CD4-positive, alpha-beta memory T cell (primary cell): ENCODE measurements around the gene PXDN. TPM values are rescaled to one million over a fixed set of nuclear protein-coding genes. Genes with fewer than 3 reads are reported as not detected.

ENCODE experiments used
- CTCF ChIA-PET: fragments of 350-600 bp; sonication (Branson Sonifier 250); formaldehyde crosslinking; loops from one replicate; lab custom pipeline; 2021; ENCODE audit warnings: inconsistent platforms; ENCODE audit not compliant: partially characterized antibody; lab: Charles Lee
- POLR2A ChIA-PET: fragments of 350-600 bp; sonication (Branson Sonifier 250); formaldehyde crosslinking; loops from one replicate; lab custom pipeline; 2021; ENCODE audit not compliant: partially characterized antibody; lab: Charles Lee
- DNase-seq, 5 donors: peaks; one replicate each; pipeline versions ENCODE4 v3.0.0 to v3.0.0-alpha.2; 2020 to 2022; ENCODE audit warnings: mixed read lengths in 1 of 5
- H3K27ac ChIP-seq: one replicate; pipeline ENCODE4 v1.7.0; 2013; ENCODE audit warnings: low read depth, low read length
- H3K27me3 ChIP-seq: 2 replicates; pipeline ENCODE4 v1.7.0; 2013; ENCODE audit warnings: mild to moderate bottlenecking, low read length, moderate library complexity; ENCODE audit not compliant: insufficient read depth
- H3K36me3 ChIP-seq: 2 replicates; pipeline ENCODE4 v1.7.0; 2013; ENCODE audit warnings: mild to moderate bottlenecking, low read length, moderate library complexity; ENCODE audit not compliant: insufficient read depth
- H3K4me1 ChIP-seq: 2 replicates; pipeline ENCODE4 v1.7.0; 2013; ENCODE audit warnings: mild to moderate bottlenecking, low read length, moderate library complexity; ENCODE audit not compliant: insufficient read depth
- H3K4me3 ChIP-seq, 2 donors: one replicate each; pipeline ENCODE4 v1.7.0; 2013; ENCODE audit warnings: low read length in 2 of 2, mild to moderate bottlenecking in 1 of 2
- H3K9me3 ChIP-seq, 2 donors: one replicate each; pipeline ENCODE4 v1.7.0; 2013; ENCODE audit warnings: low read length in 2 of 2, control low read depth in 1 of 2; ENCODE audit not compliant: control insufficient read depth in 1 of 2
- H3K27ac Mint-ChIP-seq, 7 donors: one replicate each; pipeline ENCODE4 v1.8.0; 2020 to 2021; ENCODE audit warnings: mixed read lengths in 7 of 7, mild to moderate bottlenecking in 6 of 7, inconsistent platforms in 3 of 7, moderate library complexity in 3 of 7
- H3K27me3 Mint-ChIP-seq, 2 donors: one replicate each; pipeline ENCODE4 v1.8.0; 2020 to 2021; ENCODE audit warnings: mixed read lengths in 2 of 2
- H3K36me3 Mint-ChIP-seq, 2 donors: one replicate each; pipeline ENCODE4 v1.8.0; 2020 to 2021; ENCODE audit warnings: mixed read lengths in 2 of 2, inconsistent platforms in 1 of 2, mild to moderate bottlenecking in 1 of 2
- H3K4me1 Mint-ChIP-seq, 4 donors: one replicate each; pipeline ENCODE4 v1.8.0; 2020 to 2021; ENCODE audit warnings: mixed read lengths in 4 of 4, mild to moderate bottlenecking in 1 of 4
- H3K4me3 Mint-ChIP-seq, 8 donors: one replicate each; pipeline ENCODE4 v1.8.0; 2020 to 2021; ENCODE audit warnings: mixed read lengths in 8 of 8, mild to moderate bottlenecking in 7 of 8, moderate library complexity in 6 of 8, inconsistent platforms in 3 of 8
- H3K9me3 Mint-ChIP-seq, 8 donors: one replicate each; pipeline ENCODE4 v1.8.0; 2020 to 2021; ENCODE audit warnings: mixed read lengths in 8 of 8, mild to moderate bottlenecking in 5 of 8, inconsistent platforms in 3 of 8, moderate library complexity in 1 of 8
- intact Hi-C: fragments of 100-400 bp; cut with micrococcal nuclease; formaldehyde crosslinking; loops from one replicate; pipeline ENCODE4 v1.15.1; 2023
- polyA plus RNA-seq, 2 donors: library from polyadenylated mRNA; unstranded; fragments of 300-500 nt; fragmentation: Illumina TruSeq; gene quantifications; one replicate each; pipeline ENCODE4 v1.2.3, GENCODE V29; 2021
- total RNA-seq, 2 experiments: library from RNA; stranded (reverse); gene quantifications; one replicate each; pipeline ENCODE4 v1.2.3, GENCODE V29; 2021

The PXDN gene
- total and polyA plus RNA-seq, 4 experiments from 2014 or later: 0.79 TPM; not detected in 3

- H3K36me3 Mint-ChIP-seq: no peaks in the 10 kb centered on the region
- no peaks in the 10 kb centered on the region for H3K9me3 Mint-ChIP-seq
- ChIA-PET POLR2A (no interaction called here), CTCF (no interaction called here)
- H3K27ac ChIP-seq: no peak overlapping the region
- peaks cover 8 to 11% of the 10 kb centered on the region in 2 donors for H3K27me3 Mint-ChIP-seq
- no peaks in the 10 kb centered on the region for H3K4me1 Mint-ChIP-seq
- H3K9me3 ChIP-seq: no peaks in the 10 kb centered on the region
- intact Hi-C loops: no loop called here
- H3K36me3 ChIP-seq: no peaks in the 10 kb centered on the region
- no peaks in the 10 kb centered on the region for H3K4me1 ChIP-seq
- no peak overlapping the region for H3K4me3 ChIP-seq
- no peak for DNase-seq
- H3K27me3 ChIP-seq: no peaks in the 10 kb centered on the region
- H3K27ac Mint-ChIP-seq: no peak overlapping the region
- no peak overlapping the region for H3K4me3 Mint-ChIP-seq
These were observed 135.3 kb downstream of the PXDN start for GRCh38 chr2:1609040-1609439.

- no peak overlapping the region for H3K27ac ChIP-seq
- Mint-ChIP-seq H3K4me3 (no peak overlapping the region), H3K4me1 (no peaks in the 10 kb centered on the region), H3K9me3 (no peaks in the 10 kb centered on the region), H3K36me3 (no peaks in the 10 kb centered on the region), H3K27ac (no peak overlapping the region), H3K27me3 (peaks cover 8 to 11% of the 10 kb centered on the region in 2 donors)
- no peaks in the 10 kb centered on the region for H3K4me1 ChIP-seq
- no peak overlapping the region for H3K4me3 ChIP-seq
- no peaks in the 10 kb centered on the region for H3K36me3 ChIP-seq
- ChIA-PET CTCF (no interaction called here), POLR2A (no interaction called here)
- H3K27me3 ChIP-seq: no peaks in the 10 kb centered on the region
- intact Hi-C loops: no loop called here
- no peaks in the 10 kb centered on the region for H3K9me3 ChIP-seq
- DNase-seq: no peak
These were observed 136.2 kb downstream of the PXDN start for GRCh38 chr2:1607971-1608688.

GRCh38 chr2:1607236-1607920 is 136.9 kb downstream of the PXDN start:
- ChIA-PET CTCF (no interaction called here), POLR2A (no interaction called here)
- Histone ChIP-seq H3K9me3 (no peaks in the 10 kb centered on the region), H3K4me3 (no peak overlapping the region), H3K4me1 (no peaks in the 10 kb centered on the region), H3K27ac (no peak overlapping the region), H3K36me3 (no peaks in the 10 kb centered on the region), H3K27me3 (no peaks in the 10 kb centered on the region)
- Mint-ChIP-seq H3K9me3 (no peaks in the 10 kb centered on the region), H3K27me3 (peaks cover 5 to 9% of the 10 kb centered on the region in 2 donors), H3K4me3 (no peak overlapping the region), H3K36me3 (no peaks in the 10 kb centered on the region), H3K27ac (no peak overlapping the region), H3K4me1 (no peaks in the 10 kb centered on the region)
- DNase-seq: no peak
- intact Hi-C loops: no loop called here

- no peak overlapping the region for H3K27ac Mint-ChIP-seq
- intact Hi-C loops: no loop called here
- DNase-seq: no peak
- peaks cover 5 to 6% of the 10 kb centered on the region in 2 donors for H3K27me3 Mint-ChIP-seq
- no peaks in the 10 kb centered on the region for H3K4me1 Mint-ChIP-seq
- Histone ChIP-seq H3K4me1 (no peaks in the 10 kb centered on the region), H3K27ac (no peak overlapping the region), H3K36me3 (no peaks in the 10 kb centered on the region), H3K27me3 (no peaks in the 10 kb centered on the region), H3K9me3 (no peaks in the 10 kb centered on the region), H3K4me3 (no peak overlapping the region)
- no peak overlapping the region for H3K4me3 Mint-ChIP-seq
- no peaks in the 10 kb centered on the region for H3K9me3 Mint-ChIP-seq
- ChIA-PET POLR2A (no interaction called here), CTCF (no interaction called here)
- no peaks in the 10 kb centered on the region for H3K36me3 Mint-ChIP-seq
These were observed 137.7 kb downstream of the PXDN start for GRCh38 chr2:1606421-1607235.

- Mint-ChIP-seq H3K27ac (no peak overlapping the region), H3K4me1 (no peaks in the 10 kb centered on the region), H3K9me3 (no peaks in the 10 kb centered on the region), H3K27me3 (peaks cover 5 to 8% of the 10 kb centered on the region in 2 donors), H3K36me3 (no peaks in the 10 kb centered on the region), H3K4me3 (no peak overlapping the region)
- Histone ChIP-seq H3K4me3 (no peak overlapping the region), H3K27ac (no peak overlapping the region), H3K4me1 (no peaks in the 10 kb centered on the region), H3K36me3 (no peaks in the 10 kb centered on the region), H3K9me3 (no peaks in the 10 kb centered on the region), H3K27me3 (no peaks in the 10 kb centered on the region)
- intact Hi-C loops: no loop called here
- CTCF ChIA-PET: no interaction called here
- DNase-seq: no peak
- POLR2A ChIA-PET: no interaction called here
These were observed 138.3 kb downstream of the PXDN start for GRCh38 chr2:1606046-1606400.

GRCh38 chr2:1605102-1606045 is 138.9 kb downstream of the PXDN start:
- no peaks in the 10 kb centered on the region for H3K4me1 Mint-ChIP-seq
- peaks cover 5 to 8% of the 10 kb centered on the region in 2 donors for H3K27me3 Mint-ChIP-seq
- ChIA-PET POLR2A (no interaction called here), CTCF (no interaction called here)
- H3K36me3 Mint-ChIP-seq: no peaks in the 10 kb centered on the region
- no peaks in the 10 kb centered on the region for H3K9me3 Mint-ChIP-seq
- Histone ChIP-seq H3K9me3 (no peaks in the 10 kb centered on the region), H3K36me3 (no peaks in the 10 kb centered on the region), H3K27me3 (no peaks in the 10 kb centered on the region), H3K27ac (no peak overlapping the region), H3K4me3 (no peak overlapping the region), H3K4me1 (no peaks in the 10 kb centered on the region)
- DNase-seq: no peak
- no peak overlapping the region for H3K27ac Mint-ChIP-seq
- no peak overlapping the region for H3K4me3 Mint-ChIP-seq
- intact Hi-C loops: no loop called here
